Measurements from ENCODE around the gene CATSPERB.
"Not testable (repeated sequence)": the region's sequence is repeated elsewhere in the genome, so short reads cannot be mapped to it uniquely, and the experiment has no call there.

Gene CATSPERB

GRCh38 chr14:91693346-91693745 lies 38.5 kb downstream of the CATSPERB start:
- TF ChIP-seq CTCF (conservative IDR thresholded peaks at IDR 0.05; ENCODE audit: low read length) (no peak), EZH2phosphoT487 (IDR thresholded peaks at IDR 0.05; ENCODE audit: borderline replicate concordance) (no peak)
- Histone ChIP-seq H3K4me1 (ENCODE audit: insufficient read depth, low read length, poor library complexity, severe bottlenecking) (no peaks in the 10 kb centered on the region), H3K9ac (ENCODE audit: low read depth, low read length, poor library complexity, severe bottlenecking) (no peak overlapping the region), H3K4me2 (ENCODE audit: low read depth, low read length, poor library complexity, severe bottlenecking) (no peak overlapping the region), H3K79me2 (ENCODE audit: insufficient read depth, low read length) (no peaks in the 10 kb centered on the region), H3K27me3 (ENCODE audit: insufficient read depth, low read length, poor library complexity, severe bottlenecking) (no peaks in the 10 kb centered on the region), H3K36me3 (ENCODE audit: insufficient read depth, low read length) (no peaks in the 10 kb centered on the region), H3F3A (ENCODE audit: low read depth) (no peaks in the 10 kb centered on the region), H3K4me3 (ENCODE audit: low read length, poor library complexity, severe bottlenecking) (no peak overlapping the region), H4K20me1 (ENCODE audit: insufficient read depth, low read length, poor library complexity, severe bottlenecking) (no peaks in the 10 kb centered on the region), H3K9me2 (replicated peaks; ENCODE audit: low read depth, low read length) (no peaks in the 10 kb centered on the region), H2AFZ (ENCODE audit: low read length) (no peak overlapping the region), H3K9me3 (ENCODE audit: insufficient read depth, low read depth, low read length) (no peaks in the 10 kb centered on the region; the same call in 1 of the 2 replicates)

GRCh38 chr14:91692075-91692474 lies 39.8 kb downstream of the CATSPERB start:
- Histone ChIP-seq H3K36me3 (ENCODE audit: insufficient read depth, low read length) (no peaks in the 10 kb centered on the region), H3K4me3 (ENCODE audit: low read length, poor library complexity, severe bottlenecking) (no peak overlapping the region), H3K9me3 (ENCODE audit: insufficient read depth, low read depth, low read length) (no peaks in the 10 kb centered on the region; the same call in 1 of the 2 replicates), H3K4me1 (ENCODE audit: insufficient read depth, low read length, poor library complexity, severe bottlenecking) (no peaks in the 10 kb centered on the region), H3K4me2 (ENCODE audit: low read depth, low read length, poor library complexity, severe bottlenecking) (no peak overlapping the region), H3K27me3 (ENCODE audit: insufficient read depth, low read length, poor library complexity, severe bottlenecking) (no peaks in the 10 kb centered on the region), H3F3A (ENCODE audit: low read depth) (no peaks in the 10 kb centered on the region), H4K20me1 (ENCODE audit: insufficient read depth, low read length, poor library complexity, severe bottlenecking) (no peaks in the 10 kb centered on the region), H3K9ac (ENCODE audit: low read depth, low read length, poor library complexity, severe bottlenecking) (no peak overlapping the region), H3K9me2 (replicated peaks; ENCODE audit: low read depth, low read length) (no peaks in the 10 kb centered on the region), H2AFZ (ENCODE audit: low read length) (no peak overlapping the region), H3K79me2 (ENCODE audit: insufficient read depth, low read length) (no peaks in the 10 kb centered on the region)
- TF ChIP-seq EZH2phosphoT487 (IDR thresholded peaks at IDR 0.05; ENCODE audit: borderline replicate concordance) = no peak
- TF ChIP-seq CTCF (conservative IDR thresholded peaks at IDR 0.05; ENCODE audit: low read length) = no peak

GRCh38 chr14:91689608-91690007 lies 42.3 kb downstream of the CATSPERB start:
- no peaks in the 10 kb centered on the region for H3K4me1 ChIP-seq (ENCODE audit: insufficient read depth, low read length, poor library complexity, severe bottlenecking)
- no peaks in the 10 kb centered on the region for H4K20me1 ChIP-seq (ENCODE audit: insufficient read depth, low read length, poor library complexity, severe bottlenecking)
- no peaks in the 10 kb centered on the region for H3K79me2 ChIP-seq (ENCODE audit: insufficient read depth, low read length)
- H3K9me2 ChIP-seq (replicated peaks; ENCODE audit: low read depth, low read length) = no peaks in the 10 kb centered on the region
- no peak overlapping the region for H3K9ac ChIP-seq (ENCODE audit: low read depth, low read length, poor library complexity, severe bottlenecking)
- no peaks in the 10 kb centered on the region; the same call in 1 of the 2 replicates for H3K9me3 ChIP-seq (ENCODE audit: insufficient read depth, low read depth, low read length)
- no peak overlapping the region for H3K4me2 ChIP-seq (ENCODE audit: low read depth, low read length, poor library complexity, severe bottlenecking)
- no peak overlapping the region for H3K4me3 ChIP-seq (ENCODE audit: low read length, poor library complexity, severe bottlenecking)
- no peak overlapping the region for H2AFZ ChIP-seq (ENCODE audit: low read length)
- no peaks in the 10 kb centered on the region for H3F3A ChIP-seq (ENCODE audit: low read depth)
- TF ChIP-seq EZH2phosphoT487 (IDR thresholded peaks at IDR 0.05; ENCODE audit: borderline replicate concordance) (no peak), CTCF (conservative IDR thresholded peaks at IDR 0.05; ENCODE audit: low read length) (no peak)
- no peaks in the 10 kb centered on the region for H3K27me3 ChIP-seq (ENCODE audit: insufficient read depth, low read length, poor library complexity, severe bottlenecking)
- no peaks in the 10 kb centered on the region for H3K36me3 ChIP-seq (ENCODE audit: insufficient read depth, low read length)

GRCh38 chr14:91687436-91687835 lies 44.5 kb downstream of the CATSPERB start:
- H3K4me2 ChIP-seq (ENCODE audit: low read depth, low read length, poor library complexity, severe bottlenecking); H3K9me3 ChIP-seq (ENCODE audit: insufficient read depth, low read depth, low read length); H3F3A ChIP-seq (ENCODE audit: low read depth); H3K4me1 ChIP-seq (ENCODE audit: insufficient read depth, low read length, poor library complexity, severe bottlenecking); H3K36me3 ChIP-seq (ENCODE audit: insufficient read depth, low read length); H3K27me3 ChIP-seq (ENCODE audit: insufficient read depth, low read length, poor library complexity, severe bottlenecking); H3K9ac ChIP-seq (ENCODE audit: low read depth, low read length, poor library complexity, severe bottlenecking); H2AFZ ChIP-seq (ENCODE audit: low read length); H3K9me2 ChIP-seq (replicated peaks; ENCODE audit: low read depth, low read length); H3K79me2 ChIP-seq (ENCODE audit: insufficient read depth, low read length); H3K4me3 ChIP-seq (ENCODE audit: low read length, poor library complexity, severe bottlenecking); H4K20me1 ChIP-seq (ENCODE audit: insufficient read depth, low read length, poor library complexity, severe bottlenecking): not testable (repeated sequence)
